Upper lobe of left lung (tissue), 4 donors: Measurements from ENCODE around the gene SOX14.

Experiments used
- EP300 ChIP-seq, 4 donors: sonication (generic); formaldehyde crosslinking; IDR thresholded peaks; one replicate each; pipeline ENCODE4 v1.5.1; 2017; ENCODE audit warnings: antibody characterized with exemption in 4 of 4, control low read depth in 2 of 4
- POLR2AphosphoS5 ChIP-seq, 2 donors: sonication (generic); formaldehyde crosslinking; IDR thresholded peaks; one replicate each; pipeline ENCODE4 v1.5.1; 2017; ENCODE audit warnings: antibody characterized with exemption in 2 of 2
- TF ChIP-seq, protein P1 (sequence below), 6 experiments: fragments of 450-650 bp in 4 of 6; fragments of 200-600 bp in 2 of 6; sonication (generic) in 2 of 6; IDR thresholded peaks; one replicate each; pipeline ENCODE4 v1.5.1; 2016 to 2019; ENCODE audit warnings: antibody characterized with exemption in 6 of 6

DNA sequence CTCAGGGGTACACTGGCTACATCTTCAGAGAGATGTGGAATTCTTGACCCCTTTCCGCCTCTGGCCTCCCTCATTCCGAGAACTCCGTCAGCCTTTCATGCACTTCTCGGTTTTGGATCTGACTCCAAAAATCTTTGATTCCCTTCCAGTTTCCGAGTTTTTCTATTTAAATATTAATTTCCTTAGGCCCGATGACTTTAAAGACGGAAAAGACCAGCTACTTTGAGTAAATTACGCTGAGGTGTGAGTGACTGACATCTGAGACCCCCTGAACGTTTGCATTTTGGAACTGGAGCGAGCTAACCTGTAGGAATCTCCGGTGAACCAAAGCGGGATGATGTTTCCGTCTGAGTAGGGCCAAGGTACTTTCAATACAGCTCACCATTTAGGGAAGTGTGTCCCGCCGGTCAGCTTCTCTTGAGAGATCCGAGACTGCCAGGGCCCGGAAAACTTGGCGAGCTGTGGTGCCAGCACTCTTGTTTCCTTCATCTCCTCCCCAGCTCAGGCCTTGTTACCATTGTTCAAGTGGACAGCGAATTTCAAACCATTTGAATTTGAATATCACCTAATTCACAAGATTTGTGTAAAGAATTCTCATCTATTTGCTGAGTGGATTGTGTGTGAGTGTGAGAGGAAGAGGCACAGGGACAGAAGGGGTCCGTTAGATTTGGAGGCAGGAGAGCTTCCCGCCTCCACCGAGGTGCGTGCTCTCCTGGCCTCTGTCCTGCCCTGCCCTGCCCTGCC lies 5.4 kb downstream of the SOX14 start:
- TF ChIP-seq EP300 (IDR thresholded peaks at IDR 0.05) (no peak), POLR2AphosphoS5 (IDR thresholded peaks at IDR 0.05) (no peak)
- TF ChIP-seq, protein P1, sequence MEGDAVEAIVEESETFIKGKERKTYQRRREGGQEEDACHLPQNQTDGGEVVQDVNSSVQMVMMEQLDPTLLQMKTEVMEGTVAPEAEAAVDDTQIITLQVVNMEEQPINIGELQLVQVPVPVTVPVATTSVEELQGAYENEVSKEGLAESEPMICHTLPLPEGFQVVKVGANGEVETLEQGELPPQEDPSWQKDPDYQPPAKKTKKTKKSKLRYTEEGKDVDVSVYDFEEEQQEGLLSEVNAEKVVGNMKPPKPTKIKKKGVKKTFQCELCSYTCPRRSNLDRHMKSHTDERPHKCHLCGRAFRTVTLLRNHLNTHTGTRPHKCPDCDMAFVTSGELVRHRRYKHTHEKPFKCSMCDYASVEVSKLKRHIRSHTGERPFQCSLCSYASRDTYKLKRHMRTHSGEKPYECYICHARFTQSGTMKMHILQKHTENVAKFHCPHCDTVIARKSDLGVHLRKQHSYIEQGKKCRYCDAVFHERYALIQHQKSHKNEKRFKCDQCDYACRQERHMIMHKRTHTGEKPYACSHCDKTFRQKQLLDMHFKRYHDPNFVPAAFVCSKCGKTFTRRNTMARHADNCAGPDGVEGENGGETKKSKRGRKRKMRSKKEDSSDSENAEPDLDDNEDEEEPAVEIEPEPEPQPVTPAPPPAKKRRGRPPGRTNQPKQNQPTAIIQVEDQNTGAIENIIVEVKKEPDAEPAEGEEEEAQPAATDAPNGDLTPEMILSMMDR (IDR thresholded peaks at IDR 0.05) = no peak
